ENCODE data around the gene PFN3.

- TF ChIP-seq CTCF (IDR thresholded peaks at IDR 0.05): no peak
- no peak for TF ChIP-seq POLR2A (IDR thresholded peaks at IDR 0.05)
Observed at GRCh38 chr5:177372034-177372896, 28.2 kb downstream of the PFN3 start.

All from lower leg skin (tissue), 3 donors.